Gastroesophageal sphincter (tissue), 4 donors: ENCODE results near the gene PCDHA4. TPM values are rescaled to one million over a fixed set of nuclear protein-coding genes. Genes with fewer than 3 reads are reported as not detected.
"Not testable (repeated sequence)": the region's sequence is repeated elsewhere in the genome, so short reads cannot be mapped to it uniquely, and the experiment has no call there.

Experiments
- ATAC-seq: fragments of 150-250 bp; one replicate; pipeline ENCODE4 v1.9.1; 2016; ENCODE audit warnings: mild to moderate bottlenecking, moderate library complexity
- H3K27ac ChIP-seq, 4 donors: fragments of 200-600 bp; sonication (generic) in 3 of 4; 1 replicate in 3 of 4; 2 replicates in 1 of 4; pipeline ENCODE4 v1.5.1; 2016 to 2019
- H3K27me3 ChIP-seq: fragments of 200-600 bp; sonication (generic); one replicate; pipeline ENCODE4 v1.5.1; 2019
- H3K36me3 ChIP-seq, 2 donors: fragments of 200-600 bp; sonication (generic); one replicate each; pipeline ENCODE4 v1.5.1; 2019; ENCODE audit warnings: control low read depth in 1 of 2
- H3K4me1 ChIP-seq, 3 donors: fragments of 200-600 bp; sonication (generic); 1 replicate in 2 of 3; 2 replicates in 1 of 3; pipeline ENCODE4 v1.5.1; 2016 to 2019; ENCODE audit warnings: control low read depth in 2 of 3
- H3K4me3 ChIP-seq, 2 donors: fragments of 200-600 bp; sonication (generic); one replicate each; pipeline ENCODE4 v1.5.1; 2019; ENCODE audit warnings: mild to moderate bottlenecking in 1 of 2, moderate library complexity in 1 of 2
- H3K9me3 ChIP-seq, 3 donors: fragments of 200-600 bp; sonication (generic); one replicate each; pipeline ENCODE4 v1.5.1; 2017 to 2019; ENCODE audit warnings: control low read depth in 2 of 3
- CTCF ChIP-seq, 4 experiments: fragments of 200-600 bp in 2 of 4; fragments of 450-650 bp in 2 of 4; sonication (generic) in 1 of 4; IDR thresholded peaks; one replicate each; pipeline ENCODE4 v1.5.1; 2017 to 2019; ENCODE audit warnings: antibody characterized with exemption in 4 of 4, mild to moderate bottlenecking in 2 of 4, moderate library complexity in 2 of 4
- EP300 ChIP-seq: sonication (generic); formaldehyde crosslinking; IDR thresholded peaks from one replicate; pipeline ENCODE4 v1.6.1; 2017; ENCODE audit warnings: antibody characterized with exemption, mild to moderate bottlenecking
- POLR2A ChIP-seq, 2 donors: fragments of 450-650 bp; IDR thresholded peaks; one replicate each; pipeline ENCODE4 v1.6.1; 2017; ENCODE audit warnings: antibody characterized with exemption in 2 of 2, mild to moderate bottlenecking in 2 of 2, moderate library complexity in 1 of 2
- POLR2AphosphoS5 ChIP-seq: sonication (generic); formaldehyde crosslinking; IDR thresholded peaks from one replicate; pipeline ENCODE4 v1.6.1; 2017; ENCODE audit warnings: antibody characterized with exemption
- WGBS, 2 donors: methylation state at CpG; one replicate each; pipeline ENCODE4 v1.1.5; 2018; ENCODE audit warnings: low coverage in 1 of 2; 5-methylcytosine and 5-hydroxymethylcytosine counted together
- total RNA-seq, 4 donors: library from RNA; depleted of rRNA; stranded (reverse); fragments of >200 nt; gene quantifications; one replicate each; pipeline ENCODE4 v1.1.0, GENCODE V29; 2016

PCDHA4 gene
- total RNA-seq, 4 donors from 2014 or later: 0.13 to 0.96 (median 0.31) TPM; not detected in 1

- 13 to 16% methylated on average over 5 to 15 of the region's 15 CpGs for WGBS, 2 donors
- no peaks in the 10 kb centered on the region for H3K36me3 ChIP-seq
- H3K4me3 ChIP-seq: peak overlapping the region in 1 of 2 donors; percentile 28
- no peak for ATAC-seq
- H3K27me3 ChIP-seq: peaks cover 55% of the 10 kb centered on the region
- H3K27ac ChIP-seq: no peak overlapping the region
- H3K9me3 ChIP-seq: peaks cover 0 to 65% (median 0%) of the 10 kb centered on the region in 3 donors
- no peaks in the 10 kb centered on the region for H3K4me1 ChIP-seq
- TF ChIP-seq CTCF (IDR thresholded peaks at IDR 0.05) (peak in 1 of 4 experiments; percentile 27), POLR2A (IDR thresholded peaks at IDR 0.05) (no peak)
These were observed 11.6 kb upstream of the PCDHA4 start for GRCh38 chr5:140795259-140795641.

GRCh38 chr5:140796072-140796717 is 10.7 kb upstream of the PCDHA4 start:
- not testable (repeated sequence) for H3K27ac ChIP-seq, H3K4me3 ChIP-seq, H3K4me1 ChIP-seq, ATAC-seq, H3K36me3 ChIP-seq
- H3K9me3 ChIP-seq: peaks cover 0 to 66% (median 3%) of the 10 kb centered on the region in 3 donors
- WGBS, 2 donors: 70% methylated on average over 7 of the region's 72 CpGs; no CpG with 5 or more reads in 1 of the 2 donors
- peaks cover 60% of the 10 kb centered on the region for H3K27me3 ChIP-seq

GRCh38 chr5:140796718-140797095 is 10.2 kb upstream of the PCDHA4 start:
- 60% methylated on average over 11 of the region's 39 CpGs; no CpG with 5 or more reads in 1 of the 2 donors for WGBS, 2 donors
- no peak overlapping the region for H3K4me3 ChIP-seq
- no peaks in the 10 kb centered on the region for H3K36me3 ChIP-seq
- no peak overlapping the region for H3K27ac ChIP-seq
- H3K9me3 ChIP-seq: peaks cover 0 to 66% (median 3%) of the 10 kb centered on the region in 3 donors
- peaks cover 62% of the 10 kb centered on the region for H3K27me3 ChIP-seq
- H3K4me1 ChIP-seq: no peaks in the 10 kb centered on the region
- no peak for TF ChIP-seq POLR2AphosphoS5
- no peak for TF ChIP-seq CTCF (IDR thresholded peaks at IDR 0.05)
- no peak for TF ChIP-seq POLR2A (IDR thresholded peaks at IDR 0.05)
- TF ChIP-seq EP300: no peak
- no peak for ATAC-seq

GRCh38 chr5:140800816-140801493 is 5.9 kb upstream of the PCDHA4 start, which contains the start of gene PCDHA3:
TSS of gene PCDHA3 (plus strand) at chr5:140801057.
- no peak for ATAC-seq
- peaks cover 52% of the 10 kb centered on the region for H3K27me3 ChIP-seq
- H3K4me3 ChIP-seq: peak within 1 kb of the TSS; percentile 1 to 42
- TF ChIP-seq CTCF (IDR thresholded peaks at IDR 0.05): peak in 2 of 4 experiments; percentile 20 to 47
- TF ChIP-seq EP300: no peak
- no peaks in the 10 kb centered on the region for H3K4me1 ChIP-seq
- peaks cover 0 to 53% (median 3%) of the 10 kb centered on the region in 3 donors for H3K9me3 ChIP-seq
- no peaks in the 10 kb centered on the region for H3K36me3 ChIP-seq
- WGBS, 2 donors: 16 to 18% methylated on average over 9 to 14 of the region's 29 CpGs
- peak within 1 kb of the TSS in 1 of 4 donors; percentile 55 for H3K27ac ChIP-seq

- peak overlapping the region; percentile 1 to 42 for H3K4me3 ChIP-seq
- H3K27me3 ChIP-seq: peaks cover 52% of the 10 kb centered on the region
- H3K36me3 ChIP-seq: no peaks in the 10 kb centered on the region
- no peaks in the 10 kb centered on the region for H3K4me1 ChIP-seq
- 0 to 9% methylated on average over 1 to 10 of the region's 16 CpGs for WGBS, 2 donors
- peak overlapping the region in 1 of 4 donors; percentile 55 for H3K27ac ChIP-seq
- TF ChIP-seq POLR2A (IDR thresholded peaks at IDR 0.05): no peak
- no peak for TF ChIP-seq EP300
- peak in 1 of 4 experiments; percentile 46 for TF ChIP-seq CTCF (IDR thresholded peaks at IDR 0.05)
- no peak for ATAC-seq
- H3K9me3 ChIP-seq: peaks cover 0 to 53% (median 3%) of the 10 kb centered on the region in 3 donors
These were observed 5.4 kb upstream of the PCDHA4 start for GRCh38 chr5:140801494-140801841.

GRCh38 chr5:140802381-140802780 is 4.5 kb upstream of the PCDHA4 start:
- H3K4me1 ChIP-seq, ATAC-seq, H3K27ac ChIP-seq, H3K4me3 ChIP-seq, H3K36me3 ChIP-seq: not testable (repeated sequence)
- WGBS, 2 donors: 60% methylated on average over 2 of the region's 45 CpGs; no CpG with 5 or more reads in 1 of the 2 donors
- Histone ChIP-seq H3K9me3 (peaks cover 0 to 54% (median 3%) of the 10 kb centered on the region in 3 donors), H3K27me3 (peaks cover 53% of the 10 kb centered on the region)
